DND-41 (cell line): Measurements from ENCODE around the gene SAMM50.

Source experiments
- ATAC-seq: fragments of 200-7000 bp; cut with Tn5 transposase; 3 replicates; pipeline ENCODE4 v1.9.1; 2021; ENCODE audit warnings: low read depth; ENCODE audit not compliant: insufficient read depth
- DNase-seq: peaks from one replicate; pipeline ENCODE4 v3.0.0-alpha.2; 2020
- H2AFZ ChIP-seq: 2 replicates; pipeline ENCODE4 v1.6.0; 2012; ENCODE audit warnings: low read depth, low read length
- H3K27ac ChIP-seq: 2 replicates; pipeline ENCODE4 v1.5.1; 2012; ENCODE audit warnings: low read length, inconsistent platforms
- H3K27me3 ChIP-seq: fragments of 200-600 bp; sonication (generic); 2 replicates; pipeline ENCODE4 v1.6.0; 2012; ENCODE audit warnings: low read length, mild to moderate bottlenecking, inconsistent platforms; ENCODE audit not compliant: insufficient read depth, poor library complexity
- H3K36me3 ChIP-seq: 2 replicates; pipeline ENCODE4 v1.5.1; 2012; ENCODE audit warnings: low read length, inconsistent platforms; ENCODE audit not compliant: insufficient read depth
- H3K4me1 ChIP-seq: 2 replicates; pipeline ENCODE4 v1.5.1; 2012; ENCODE audit warnings: mild to moderate bottlenecking, low read length; ENCODE audit not compliant: insufficient read depth
- H3K4me2 ChIP-seq: 2 replicates; pipeline ENCODE4 v1.6.0; 2012; ENCODE audit warnings: mild to moderate bottlenecking, moderate library complexity, low read length, inconsistent platforms; ENCODE audit not compliant: insufficient read depth
- H3K4me3 ChIP-seq, 2 experiments: fragments of 200-600 bp in 1 of 2; shearing (Covaris generic) in 1 of 2; 2 replicates each; pipeline ENCODE4 v1.5.1; 2012 to 2016; ENCODE audit warnings: inconsistent platforms in 2 of 2, low read length in 2 of 2, mild to moderate bottlenecking in 2 of 2, low read depth in 1 of 2, moderate library complexity in 1 of 2
- H3K79me2 ChIP-seq: 2 replicates; pipeline ENCODE4 v1.6.0; 2012; ENCODE audit warnings: low read length, inconsistent platforms; ENCODE audit not compliant: insufficient read depth
- H3K9ac ChIP-seq: 2 replicates; pipeline ENCODE4 v1.6.0; 2012; ENCODE audit warnings: low read depth, mild to moderate bottlenecking, inconsistent platforms, low read length, moderate library complexity
- H3K9me3 ChIP-seq: 2 replicates; pipeline ENCODE4 v1.5.1; 2012; ENCODE audit warnings: low read length, moderate library complexity, mild to moderate bottlenecking, inconsistent platforms; ENCODE audit not compliant: insufficient read depth, severe bottlenecking
- H4K20me1 ChIP-seq: 2 replicates; pipeline ENCODE4 v1.6.0; 2012; ENCODE audit warnings: low read length; ENCODE audit not compliant: insufficient read depth
- CTCF ChIP-seq: IDR thresholded peaks from 2 replicates; pipeline ENCODE4 v1.5.1; 2012; ENCODE audit warnings: borderline replicate concordance, low read length, moderate library complexity, mild to moderate bottlenecking; ENCODE audit not compliant: poor library complexity, severe bottlenecking; ENCODE audit errors: extremely low read depth
- EZH2 ChIP-seq: IDR thresholded peaks from 3 replicates; pipeline ENCODE4 v1.6.1; 2012; ENCODE audit warnings: borderline replicate concordance, low read depth, mild to moderate bottlenecking, moderate library complexity, low read length, inconsistent platforms; ENCODE audit not compliant: severe bottlenecking

The SAMM50 gene

GRCh38 chr22:44025171-44026065, 70.2 kb downstream of the SAMM50 start:
- Histone ChIP-seq H4K20me1 (no peaks in the 10 kb centered on the region), H3K27ac (no peak overlapping the region), H3K4me3 (no peak overlapping the region), H3K9ac (no peak overlapping the region), H3K36me3 (no peaks in the 10 kb centered on the region), H3K9me3 (no peaks in the 10 kb centered on the region), H2AFZ (no peak overlapping the region), H3K4me2 (no peak overlapping the region), H3K27me3 (no peaks in the 10 kb centered on the region), H3K79me2 (no peaks in the 10 kb centered on the region), H3K4me1 (no peaks in the 10 kb centered on the region)
- TF ChIP-seq EZH2 (no peak), CTCF (no peak)
- DNase-seq = no peak
- ATAC-seq = no peak

- Histone ChIP-seq H3K79me2 (no peaks in the 10 kb centered on the region), H3K9ac (no peak overlapping the region), H3K27ac (no peak overlapping the region), H3K27me3 (no peaks in the 10 kb centered on the region), H3K4me2 (no peak overlapping the region), H3K4me1 (no peaks in the 10 kb centered on the region), H3K36me3 (no peaks in the 10 kb centered on the region), H3K4me3 (no peak overlapping the region), H4K20me1 (no peaks in the 10 kb centered on the region), H3K9me3 (no peaks in the 10 kb centered on the region), H2AFZ (no peak overlapping the region)
- TF ChIP-seq CTCF (no peak), EZH2 (no peak)
- DNase-seq (no peak), ATAC-seq (no peak)
Observed at GRCh38 chr22:44026066-44026629, 70.9 kb downstream of the SAMM50 start.

GRCh38 chr22:44026630-44027511, 71.6 kb downstream of the SAMM50 start:
- H3K27me3 ChIP-seq = no peaks in the 10 kb centered on the region
- H2AFZ ChIP-seq = no peak overlapping the region
- DNase-seq (no peak), ATAC-seq (no peak)
- H3K4me1 ChIP-seq = no peaks in the 10 kb centered on the region
- no peaks in the 10 kb centered on the region for H3K9me3 ChIP-seq
- no peak overlapping the region for H3K9ac ChIP-seq
- H3K4me2 ChIP-seq = no peak overlapping the region
- H4K20me1 ChIP-seq = no peaks in the 10 kb centered on the region
- no peak overlapping the region for H3K27ac ChIP-seq
- TF ChIP-seq EZH2 (no peak), CTCF (no peak)
- H3K4me3 ChIP-seq = no peak overlapping the region
- H3K79me2 ChIP-seq = no peaks in the 10 kb centered on the region
- no peaks in the 10 kb centered on the region for H3K36me3 ChIP-seq
